HG03432 (cell line): ENCODE data around the gene CDC37.

ENCODE experiments used
- ATAC-seq: cut with Tn5 transposase; IDR thresholded peaks from one replicate; pipeline ENCODE4 v1.9.1; 2021; ENCODE audit warnings: mild to moderate bottlenecking, moderate library complexity; ENCODE audit not compliant: unreplicated experiment

CDC37 gene

DNA sequence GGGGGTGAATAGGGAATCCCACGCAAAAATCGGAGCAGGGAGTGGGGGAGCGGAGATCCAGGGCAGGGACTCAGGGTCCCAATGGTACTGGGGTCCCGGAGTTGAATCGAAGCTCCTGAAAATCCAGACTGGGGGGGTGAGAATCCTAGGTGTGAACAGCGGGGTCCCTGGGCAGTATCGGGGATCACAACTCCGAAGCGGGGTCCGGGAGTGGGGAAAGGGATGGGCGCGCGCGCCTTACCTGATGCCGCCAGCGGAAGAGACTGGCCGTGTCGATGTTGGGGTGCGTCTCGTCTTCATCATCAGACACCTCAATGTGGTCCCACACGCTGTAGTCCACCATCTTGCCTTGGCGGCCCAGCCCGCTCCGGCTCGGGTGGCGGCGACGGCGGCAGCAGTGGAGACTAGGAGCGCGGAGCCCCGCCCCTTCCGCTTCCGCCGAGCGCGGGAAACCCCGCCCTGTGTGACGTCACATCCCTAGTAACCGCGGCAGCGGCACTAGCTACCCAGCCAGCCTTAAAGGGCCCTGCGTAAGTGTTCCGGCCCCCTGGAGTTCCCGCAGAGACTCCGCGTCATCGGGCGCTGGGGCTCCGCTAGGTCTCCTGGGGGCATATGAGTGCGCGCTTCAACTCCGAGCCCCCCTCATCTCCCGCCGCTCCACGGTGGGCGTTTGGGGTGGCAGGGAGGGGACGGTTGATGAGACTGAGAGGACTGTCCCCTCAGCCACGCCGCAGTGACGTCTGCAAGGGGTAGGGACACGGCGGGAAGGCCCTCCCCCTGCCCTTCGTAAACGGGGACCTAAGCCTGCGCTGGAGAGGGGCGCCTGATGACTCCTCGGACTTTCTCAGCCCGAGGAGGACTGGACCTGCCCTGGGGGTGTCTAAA is at the start of gene CDC37:
TSS of gene CDC37 (minus strand) at position 406 of the 885 bp plus-strand sequence. CDS start at position 343, 63 bp downstream.
- peak; percentile 80 for ATAC-seq

DNA sequence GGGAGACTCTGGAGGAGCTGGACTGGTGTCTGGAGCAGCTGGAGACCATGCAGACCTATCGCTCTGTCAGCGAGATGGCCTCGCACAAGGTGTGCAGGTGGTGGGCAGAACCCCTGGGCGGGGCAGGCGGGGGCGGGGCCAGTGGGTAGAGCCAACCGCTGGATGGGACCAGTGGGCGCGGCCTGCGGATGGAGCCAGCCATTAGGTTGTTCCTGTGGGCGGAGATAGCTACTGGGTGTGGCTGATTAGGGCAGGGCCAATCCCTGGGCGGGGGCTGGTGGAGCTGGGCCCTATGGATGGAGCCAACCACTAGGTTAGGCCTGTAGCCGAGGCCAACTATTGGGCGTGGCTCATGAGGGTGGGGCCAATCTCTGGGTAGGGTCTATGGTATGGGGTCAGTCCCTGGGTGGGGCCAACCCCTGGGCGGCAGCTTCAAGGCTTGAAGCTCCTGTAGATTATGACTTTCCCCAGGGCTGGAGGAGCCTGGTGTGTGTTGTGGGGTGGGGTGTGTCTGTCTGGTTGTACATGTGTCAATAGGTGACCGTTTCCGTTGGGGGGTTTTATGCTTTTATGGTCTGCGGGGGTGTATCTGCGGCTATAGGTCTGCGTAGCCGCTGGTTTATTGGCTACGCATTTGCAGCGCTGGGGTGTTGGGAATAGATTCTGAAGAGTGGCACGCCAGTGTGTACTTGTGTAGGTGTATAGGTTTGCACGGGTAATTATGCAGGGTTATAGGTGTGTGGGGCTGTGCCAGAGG is 47.7 kb upstream of the CDC37 start:
- no peak for ATAC-seq

DNA sequence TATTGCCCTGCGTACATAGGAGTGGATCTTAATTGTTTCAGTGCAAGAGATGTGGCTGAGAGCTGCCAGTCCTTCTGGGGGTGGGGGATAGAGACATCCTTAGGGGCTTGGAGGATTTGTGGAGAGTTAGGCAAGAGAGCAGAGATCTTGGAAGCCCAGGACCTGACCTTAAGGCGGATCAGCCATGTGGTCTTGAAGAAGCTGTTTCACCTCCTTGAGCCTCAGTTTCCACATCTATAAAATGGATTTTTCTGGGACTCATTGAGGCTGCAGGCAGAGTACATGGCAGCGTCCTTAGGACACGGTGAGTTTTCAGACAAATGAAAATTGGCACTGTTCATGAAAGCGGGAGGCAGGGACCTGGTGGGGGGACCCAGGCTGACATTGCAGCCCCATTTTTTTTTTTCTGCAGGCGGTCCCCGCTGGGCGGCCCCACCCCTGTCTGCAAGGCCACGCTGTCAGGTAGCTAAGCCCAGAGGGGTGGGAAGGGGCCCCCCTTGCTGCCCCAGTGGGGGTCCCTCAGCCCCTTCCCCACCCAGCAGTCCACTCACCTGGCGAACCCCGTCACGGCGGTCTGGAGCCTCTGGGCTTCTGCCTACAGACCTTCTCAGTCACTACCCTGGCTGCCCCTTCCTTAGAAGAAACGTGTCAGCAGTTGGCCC is 47.0 kb upstream of the CDC37 start:
- ATAC-seq = no peak

GRCh38 chr19:10449037-10449436 is 45.7 kb upstream of the CDC37 start:
- no peak for ATAC-seq

DNA sequence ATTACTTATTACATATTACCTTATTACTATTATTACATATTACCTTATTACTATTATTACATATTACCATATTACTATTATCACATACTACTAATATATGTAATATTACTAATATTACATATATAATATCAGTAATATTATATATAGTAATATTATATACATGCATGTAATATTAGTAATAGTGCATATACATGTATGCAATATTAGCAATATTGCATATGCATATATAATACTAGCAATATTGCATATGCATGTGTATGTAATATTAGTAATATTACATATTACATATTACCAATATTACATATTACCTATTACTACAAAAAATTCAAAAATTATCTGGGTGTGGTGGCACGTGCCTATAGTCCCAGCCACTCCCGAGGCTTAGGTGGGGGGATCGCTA is 39.4 kb upstream of the CDC37 start:
- no peak for ATAC-seq

GRCh38 chr19:10439588-10439987 is 36.2 kb upstream of the CDC37 start:
- ATAC-seq = no peak

- no peak for ATAC-seq
Measured at GRCh38 chr19:10433131-10433536, 29.8 kb upstream of the CDC37 start.

DNA sequence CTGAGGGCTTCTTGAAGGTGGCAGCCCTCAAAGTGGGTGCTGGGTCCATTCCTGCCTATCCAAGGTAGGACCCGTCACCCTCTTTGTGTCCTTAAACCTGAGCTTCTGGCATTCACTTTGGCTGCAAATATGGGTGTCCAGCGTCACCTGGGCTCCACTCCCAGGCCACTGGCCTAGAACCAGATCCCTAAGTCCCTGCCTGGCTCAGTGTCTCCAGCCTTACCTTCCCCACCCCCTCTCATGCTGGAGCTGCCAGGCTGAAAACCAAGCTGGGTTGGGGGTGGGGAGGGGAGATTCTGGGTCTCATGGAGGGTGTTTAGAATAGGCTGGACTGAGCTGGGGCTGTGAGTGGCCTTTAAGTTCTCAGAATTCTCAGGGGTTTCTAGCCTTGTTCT is 29.4 kb upstream of the CDC37 start:
- ATAC-seq = no peak

GRCh38 chr19:10431943-10432735 is 28.8 kb upstream of the CDC37 start:
- peak; percentile 33 for ATAC-seq

- ATAC-seq = peak; percentile 8
Measured at GRCh38 chr19:10431254-10431942, 28.1 kb upstream of the CDC37 start.

GRCh38 chr19:10430505-10431253 is 27.3 kb upstream of the CDC37 start:
- no peak for ATAC-seq

GRCh38 chr19:10428996-10429381 is 25.6 kb upstream of the CDC37 start:
- no peak for ATAC-seq

DNA sequence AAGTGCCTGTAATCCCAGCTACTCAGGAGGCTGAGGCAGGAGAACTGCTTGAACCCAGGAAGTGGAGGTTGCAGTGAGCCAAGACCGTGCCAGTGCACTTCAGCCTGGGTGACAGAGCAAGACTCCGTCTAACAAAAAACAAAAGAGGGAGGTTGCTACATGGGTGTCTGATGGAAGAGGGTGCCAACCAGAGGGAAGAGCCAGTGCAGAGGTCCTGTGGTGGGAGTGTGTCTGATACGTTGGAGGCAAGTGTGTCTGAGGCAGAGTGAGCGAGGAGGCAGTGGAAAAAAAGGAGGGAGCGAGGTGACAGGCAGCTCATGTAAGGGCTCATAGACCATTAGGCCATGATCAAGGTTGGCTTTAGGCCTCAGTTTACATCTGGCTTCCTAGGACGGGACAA is 23.8 kb upstream of the CDC37 start:
- ATAC-seq = no peak

DNA sequence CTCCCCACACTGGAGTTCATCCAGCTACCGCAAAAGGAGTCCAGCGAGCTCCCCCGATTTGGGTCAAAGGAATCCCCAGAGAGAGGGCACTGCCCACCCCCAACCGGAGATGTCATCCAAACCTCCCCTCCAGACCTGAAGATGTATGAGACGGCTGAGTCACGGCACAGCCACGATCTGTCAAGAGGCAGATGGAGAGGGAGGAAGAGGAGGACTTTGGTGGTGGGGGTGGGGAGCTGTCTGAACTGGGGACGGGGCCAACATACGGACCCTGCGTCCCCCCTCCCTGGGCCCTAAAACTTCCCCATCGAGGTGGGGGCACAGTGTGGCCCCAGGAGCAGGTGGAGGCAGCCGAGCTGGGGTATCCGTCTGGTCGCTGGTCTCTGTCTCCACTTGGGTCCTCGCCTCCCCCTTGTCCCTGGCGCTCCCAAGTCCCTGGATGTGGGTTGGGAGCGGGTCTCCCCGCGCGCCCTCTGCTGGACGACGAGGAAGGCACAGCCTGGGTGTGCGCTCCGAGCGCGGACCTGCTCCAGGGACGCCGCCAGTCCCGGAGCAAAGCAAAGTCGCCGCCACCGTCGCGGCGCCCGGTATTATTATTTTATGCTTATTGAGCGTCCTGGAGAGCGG is 20.8 kb upstream of the CDC37 start:
- ATAC-seq = no peak

- no peak for ATAC-seq
Measured at GRCh38 chr19:10422846-10423245, 19.5 kb upstream of the CDC37 start.

DNA sequence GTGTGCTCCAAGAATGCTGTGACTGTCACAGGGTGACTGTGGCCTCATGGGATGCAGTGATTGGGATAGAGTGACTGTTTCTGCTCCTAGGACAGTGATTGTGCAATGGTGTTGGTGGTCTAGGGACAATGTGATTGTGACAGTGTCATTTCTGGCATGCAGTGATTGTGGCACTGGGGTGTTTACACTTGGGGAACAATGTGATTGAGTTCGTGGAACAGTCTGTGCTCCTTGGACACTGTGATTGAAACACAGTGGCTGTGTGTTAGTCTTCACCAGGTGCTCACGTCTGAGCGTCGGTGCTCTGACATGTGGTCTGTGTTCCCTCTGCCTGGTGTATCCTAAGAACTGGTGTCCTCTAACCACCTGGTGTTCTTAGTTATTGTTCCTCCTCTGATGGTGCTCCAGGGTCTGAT is 18.7 kb upstream of the CDC37 start:
- ATAC-seq = no peak

- ATAC-seq = no peak
Measured at GRCh38 chr19:10421240-10422045, 18.1 kb upstream of the CDC37 start.
